ENCODE results near the gene SMAD6.

GRCh38 chr15:66707310-66708082 lies 5.5 kb downstream of the SMAD6 start:
- no peak for TF ChIP-seq CTCF (conservative IDR thresholded peaks at IDR 0.05; ENCODE audit: low read depth, low read length)
- TF ChIP-seq EZH2phosphoT487 (IDR thresholded peaks at IDR 0.05; ENCODE audit: borderline replicate concordance, low read length), result no peak
- TF ChIP-seq EZH2 (IDR thresholded peaks at IDR 0.05; ENCODE audit: low read length, unreplicated experiment), result no peak
